ENCODE measurements around the gene PNPLA8.

The PNPLA8 gene

GRCh38 chr7:108488768-108489538, 37.0 kb downstream of the PNPLA8 start:
- no peak for DNase-seq (ENCODE audit: low read depth)
- H3K4me3 ChIP-seq (ENCODE audit: low read depth, low read length): no peak overlapping the region
- no peak for TF ChIP-seq CTCF (conservative IDR thresholded peaks at IDR 0.05; ENCODE audit: low read depth, low read length)

DNA sequence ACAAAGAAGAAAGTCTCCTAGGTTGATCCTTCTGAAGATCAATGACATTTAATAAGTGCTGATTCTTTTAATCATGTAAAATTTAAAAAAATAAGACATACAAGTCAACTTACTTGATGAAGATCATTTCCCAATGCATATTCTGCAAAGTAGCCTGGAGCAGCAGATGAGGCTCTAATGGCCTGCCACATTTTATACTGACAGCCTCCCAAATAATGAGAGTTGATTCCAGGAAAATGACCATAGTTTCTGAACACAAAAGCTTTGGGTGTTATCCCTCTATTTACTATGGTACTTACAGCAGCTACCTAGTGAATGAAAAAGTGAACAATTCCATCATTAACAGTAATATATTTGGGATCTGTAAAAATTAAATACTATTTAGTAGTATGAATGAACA, 38.3 kb downstream of the PNPLA8 start:
- no peak for TF ChIP-seq CTCF (conservative IDR thresholded peaks at IDR 0.05; ENCODE audit: low read depth, low read length)
- H3K4me3 ChIP-seq (ENCODE audit: low read depth, low read length): no peak overlapping the region
- DNase-seq (ENCODE audit: low read depth): no peak

GRCh38 chr7:108486291-108486966, 39.5 kb downstream of the PNPLA8 start:
- H3K4me3 ChIP-seq (ENCODE audit: low read depth, low read length): no peak overlapping the region
- TF ChIP-seq CTCF (conservative IDR thresholded peaks at IDR 0.05; ENCODE audit: low read depth, low read length): no peak
- DNase-seq (ENCODE audit: low read depth): peak; percentile 72

DNA sequence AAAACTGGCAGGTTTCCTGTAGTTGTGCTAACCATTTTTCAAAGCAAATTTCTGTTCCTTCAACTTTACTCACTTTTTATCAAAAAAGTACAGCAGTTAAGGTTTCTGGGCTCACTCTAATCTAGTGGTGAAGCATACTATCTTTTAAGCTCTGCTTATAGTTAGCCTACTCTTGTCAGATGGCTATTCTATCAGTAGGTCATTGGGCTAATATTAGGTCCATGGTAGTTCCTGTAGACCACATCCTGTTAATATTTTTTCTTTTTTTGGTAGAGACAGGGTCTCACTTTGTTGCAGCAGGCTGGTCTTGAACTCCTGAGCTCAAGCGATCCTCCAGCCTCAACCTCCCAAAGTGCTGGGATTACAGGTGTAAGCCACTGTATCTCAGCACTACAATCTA, 41.8 kb downstream of the PNPLA8 start:
- no peak overlapping the region for H3K4me3 ChIP-seq (ENCODE audit: low read depth, low read length)
- no peak for DNase-seq (ENCODE audit: low read depth)
- no peak for TF ChIP-seq CTCF (conservative IDR thresholded peaks at IDR 0.05; ENCODE audit: low read depth, low read length)

DNA sequence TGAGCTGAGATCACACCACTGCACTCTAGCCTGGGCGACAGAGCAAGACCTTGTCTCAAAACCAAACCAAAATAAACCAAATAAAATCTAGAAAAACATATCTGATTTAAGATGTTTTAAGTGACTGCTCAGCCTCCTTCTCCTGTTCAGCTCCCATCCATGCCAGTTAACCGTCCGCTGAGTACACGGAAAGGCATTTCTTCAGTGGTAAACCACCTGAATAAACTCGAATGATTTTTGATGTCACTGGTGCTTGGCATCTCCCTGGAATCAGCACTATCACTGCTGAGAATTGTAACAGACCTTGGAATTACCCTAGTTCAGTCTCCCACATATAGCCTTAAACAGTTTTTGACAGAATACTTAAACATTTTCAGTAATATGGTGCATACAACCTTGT, 45.6 kb downstream of the PNPLA8 start:
- DNase-seq (ENCODE audit: low read depth): no peak
- TF ChIP-seq CTCF (conservative IDR thresholded peaks at IDR 0.05; ENCODE audit: low read depth, low read length): no peak

DNA sequence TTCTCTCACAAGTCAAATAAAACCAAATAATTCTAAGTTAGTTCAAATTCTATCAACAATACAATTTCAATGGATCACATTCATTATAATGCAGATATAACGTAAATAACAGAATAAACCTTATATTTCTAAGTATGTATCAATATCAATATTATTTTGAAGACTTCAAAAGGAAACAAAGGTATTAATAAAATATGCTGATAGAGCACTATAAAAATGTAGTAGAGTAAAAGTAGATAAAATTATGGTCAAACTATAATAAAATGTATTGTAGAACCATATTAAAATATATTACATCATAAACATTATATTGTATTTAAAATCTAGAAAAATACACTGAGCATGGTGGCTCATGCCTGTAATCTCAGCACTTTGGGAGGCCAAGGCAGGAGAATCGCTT, 46.2 kb downstream of the PNPLA8 start:
- no peak overlapping the region for H3K4me3 ChIP-seq (ENCODE audit: low read depth, low read length)
- no peak for TF ChIP-seq CTCF (conservative IDR thresholded peaks at IDR 0.05; ENCODE audit: low read depth, low read length)
- DNase-seq (ENCODE audit: low read depth): no peak

More for the DNA sequence above, 45.6 kb downstream of the PNPLA8 start:
- no peak overlapping the region for H3K4me3 ChIP-seq (ENCODE audit: low read depth, low read length)

DNA sequence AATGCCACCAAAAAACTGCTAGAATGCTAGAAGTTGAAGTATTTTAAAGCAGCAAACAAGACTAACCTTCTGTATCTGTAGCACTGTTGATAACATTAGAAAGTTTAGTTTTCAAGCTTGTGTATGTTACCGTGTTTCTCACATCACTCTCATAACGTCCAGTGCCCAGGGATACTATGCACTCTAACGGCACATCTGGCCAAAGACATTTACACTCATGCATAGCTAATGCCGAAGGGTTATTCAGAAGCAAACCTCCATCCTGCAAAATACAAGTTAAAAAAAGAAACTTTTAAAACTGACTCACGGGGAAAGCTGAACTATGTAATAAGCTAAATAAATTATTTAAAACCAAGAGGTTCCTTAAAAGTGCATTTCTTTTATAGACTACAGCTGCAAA, 46.8 kb downstream of the PNPLA8 start:
- no peak for TF ChIP-seq CTCF (conservative IDR thresholded peaks at IDR 0.05; ENCODE audit: low read depth, low read length)
- no peak overlapping the region for H3K4me3 ChIP-seq (ENCODE audit: low read depth, low read length)
- DNase-seq (ENCODE audit: low read depth): no peak

Measured in choroid plexus epithelial cell (primary cell).